ENCODE results near the gene UBE2I.
A peak's percentile ranks its signal among the peaks of the same experiment; 100 is the strongest.

DNA sequence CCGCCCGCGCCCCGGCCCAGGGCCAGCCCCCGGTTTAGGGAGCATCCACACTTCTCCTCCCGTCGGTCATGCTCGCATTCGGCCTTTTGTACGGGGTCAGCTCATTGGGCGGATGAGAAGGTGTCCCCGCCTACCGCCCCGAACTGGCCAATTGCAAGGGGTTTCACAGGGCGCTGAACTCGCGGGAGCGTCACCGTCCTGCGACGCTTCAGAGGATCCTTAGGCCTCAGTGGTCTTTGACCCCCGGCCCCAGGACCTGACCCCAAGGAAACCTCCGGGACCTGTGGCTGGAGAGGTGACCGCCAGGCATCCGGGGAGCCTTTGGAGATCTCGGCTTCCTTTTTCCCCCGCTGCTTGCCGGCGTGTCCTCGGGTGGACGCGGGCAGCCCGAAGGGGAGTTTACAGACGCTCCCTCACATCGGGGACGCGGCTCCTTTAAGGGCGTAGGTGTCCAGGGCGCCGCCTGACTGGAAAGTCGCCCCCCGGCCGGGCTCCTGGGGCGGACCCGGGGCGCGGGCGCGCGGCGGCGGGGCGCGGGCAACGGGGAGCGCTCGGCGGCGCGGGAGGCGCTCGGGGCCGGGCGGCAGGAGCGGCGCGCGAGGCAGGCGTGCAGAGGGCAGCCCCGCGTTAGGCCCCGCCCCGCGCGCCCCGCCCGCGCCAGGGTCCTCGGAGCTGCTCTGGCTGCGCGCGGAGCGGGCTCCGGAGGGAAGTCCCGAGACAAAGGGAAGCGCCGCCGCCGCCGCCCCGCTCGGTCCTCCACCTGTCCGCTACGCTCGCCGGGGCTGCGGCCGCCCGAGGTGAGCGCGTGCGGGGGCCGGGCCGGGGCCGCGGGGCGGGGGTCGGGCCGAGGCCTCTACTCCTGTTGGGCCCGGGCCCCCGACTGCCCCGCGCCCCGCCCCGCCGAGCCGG lies at the start of gene UBE2I:
- peak; percentile 57 to 76 for TF ChIP-seq POLR2A (IDR thresholded peaks at IDR 0.05)
- TF ChIP-seq, protein P1, sequence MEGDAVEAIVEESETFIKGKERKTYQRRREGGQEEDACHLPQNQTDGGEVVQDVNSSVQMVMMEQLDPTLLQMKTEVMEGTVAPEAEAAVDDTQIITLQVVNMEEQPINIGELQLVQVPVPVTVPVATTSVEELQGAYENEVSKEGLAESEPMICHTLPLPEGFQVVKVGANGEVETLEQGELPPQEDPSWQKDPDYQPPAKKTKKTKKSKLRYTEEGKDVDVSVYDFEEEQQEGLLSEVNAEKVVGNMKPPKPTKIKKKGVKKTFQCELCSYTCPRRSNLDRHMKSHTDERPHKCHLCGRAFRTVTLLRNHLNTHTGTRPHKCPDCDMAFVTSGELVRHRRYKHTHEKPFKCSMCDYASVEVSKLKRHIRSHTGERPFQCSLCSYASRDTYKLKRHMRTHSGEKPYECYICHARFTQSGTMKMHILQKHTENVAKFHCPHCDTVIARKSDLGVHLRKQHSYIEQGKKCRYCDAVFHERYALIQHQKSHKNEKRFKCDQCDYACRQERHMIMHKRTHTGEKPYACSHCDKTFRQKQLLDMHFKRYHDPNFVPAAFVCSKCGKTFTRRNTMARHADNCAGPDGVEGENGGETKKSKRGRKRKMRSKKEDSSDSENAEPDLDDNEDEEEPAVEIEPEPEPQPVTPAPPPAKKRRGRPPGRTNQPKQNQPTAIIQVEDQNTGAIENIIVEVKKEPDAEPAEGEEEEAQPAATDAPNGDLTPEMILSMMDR (IDR thresholded peaks at IDR 0.05 in 4 of 5, conservative IDR thresholded peaks at IDR 0.05 in 1 of 5) = no peak
